ENCODE measurements around the gene E4F1. TPM values are rescaled to one million over a fixed set of nuclear protein-coding genes. Genes with fewer than 3 reads are reported as not detected.

E4F1 gene
- total and polyA plus RNA-seq, 2 of the 13 experiments (the other 11 are each of a cell fraction or from before 2014, with no cell fraction given), result 13.8 to 19.5 TPM

- TF ChIP-seq SMC3 (IDR thresholded peaks at IDR 0.05; ENCODE audit: low read length) (no peak), YEATS2 (CRISPR knock-in tag; IDR thresholded peaks at IDR 0.05; ENCODE audit: borderline replicate concordance) (no peak), ZNF30 (CRISPR knock-in tag; IDR thresholded peaks at IDR 0.05) (no peak), PPARG (CRISPR knock-in tag; conservative IDR thresholded peaks at IDR 0.05) (no peak)
Observed at GRCh38 chr16:2253293-2253692, 29.9 kb downstream of the E4F1 start (continued).

GRCh38 chr16:2256531-2257140 lies 33.2 kb downstream of the E4F1 start:
- Histone ChIP-seq H3K4me2 (ENCODE audit: low read depth, low read length) (no peak overlapping the region), H4K20me1 (ENCODE audit: insufficient read depth, low read length) (no peaks in the 10 kb centered on the region), H3K4me3 (replicated peaks in 1 of 3; ENCODE audit: insufficient read depth in 1 of 3, low read depth in 2 of 3, low read length in 3 of 3) (no peak overlapping the region), H3K9me3 (ENCODE audit: low read length) (no peaks in the 10 kb centered on the region), H3K36me3 (replicated peaks in 1 of 2; ENCODE audit: control insufficient read depth in 1 of 2, insufficient read depth in 2 of 2, low read length in 2 of 2) (peaks cover 14 to 77% of the 10 kb centered on the region in 2 experiments), H2AFZ (ENCODE audit: low read length) (no peak overlapping the region), H3K27ac (ENCODE audit: extremely low read length, insufficient read depth, low read length) (no peak overlapping the region), H3K9ac (ENCODE audit: insufficient read depth, low read depth, low read length) (no peak overlapping the region), H3K27me3 (ENCODE audit: control insufficient read depth in 1 of 2, insufficient read depth in 2 of 2, low read length in 2 of 2) (no peaks in the 10 kb centered on the region), H3K4me1 (ENCODE audit: insufficient read depth, low read length) (peaks cover 16% of the 10 kb centered on the region), H3K79me2 (ENCODE audit: insufficient read depth, low read length) (peaks cover 5% of the 10 kb centered on the region)
- in situ Hi-C loops (cut with HindIII; ENCODE audit: extremely low pct_ligation_motif_present, low pct_unique_long_range_greater_than_20kb) (no loop called here), intact Hi-C loops (cut with micrococcal nuclease; ENCODE audit: unreplicated experiment) (no loop called here)
- FAIRE-seq (no peak), ATAC-seq (no peak), DNase-seq (ENCODE audit: low spot score) (no peak)
- BruUV-seq (replicated peaks), result no TSS peak
- CTCF ChIA-PET (ENCODE audit: low intra/inter-chr PET ratio, low total read pairs), result no interaction called here
- WGBS (ENCODE audit: low lambda C conversion rate), result 95% methylated on average over 12 of the region's 12 CpGs
- POLR2A ChIA-PET, result interaction anchor here (1.3 kb wide), 1 partner anchor 30 kb away, joined by 3 read pairs; no protein-coding TSS in a partner anchor
- TF ChIP-seq ZNF510 (CRISPR knock-in tag; IDR thresholded peaks at IDR 0.05; ENCODE audit: low read depth) (no peak), POLR2G (IDR thresholded peaks at IDR 0.05; ENCODE audit: low read depth, low read length) (no peak), CREB1 (IDR thresholded peaks at IDR 0.05) (no peak), CREB1 (CRISPR knock-in tag; IDR thresholded peaks at IDR 0.05) (no peak), ESRRA (CRISPR knock-in tag; IDR thresholded peaks at IDR 0.05; ENCODE audit: low read depth) (no peak), ZNF280D (CRISPR knock-in tag; IDR thresholded peaks at IDR 0.05) (no peak), ZBTB34 (CRISPR knock-in tag; IDR thresholded peaks at IDR 0.05) (no peak), ZNF235 (CRISPR knock-in tag; IDR thresholded peaks at IDR 0.05; ENCODE audit: borderline replicate concordance) (no peak), ZNF770 (CRISPR knock-in tag; IDR thresholded peaks at IDR 0.05) (no peak), SP5 (CRISPR knock-in tag; IDR thresholded peaks at IDR 0.05; ENCODE audit: borderline replicate concordance, low read depth) (no peak), PCBP1 (IDR thresholded peaks at IDR 0.05; ENCODE audit: borderline replicate concordance, low read depth, low read length) (no peak), MED8 (CRISPR knock-in tag; IDR thresholded peaks at IDR 0.05; ENCODE audit: insufficient replicate concordance) (no peak), YY1 (IDR thresholded peaks at IDR 0.05; ENCODE audit: insufficient read depth, insufficient replicate concordance, low read depth, low read length) (no peak)
